Common myeloid progenitor, CD34-positive (primary cell): ENCODE measurements around the gene FSTL5.

Experiments used
- CTCF ChIA-PET: fragments of 350-600 bp; sonication (Branson Sonifier 250); formaldehyde crosslinking; loops from one replicate; lab custom pipeline; 2021; ENCODE audit warnings: antibody characterized with exemption; lab: Charles Lee
- POLR2A ChIA-PET: fragments of 350-600 bp; sonication (Branson Sonifier 250); formaldehyde crosslinking; loops from one replicate; lab custom pipeline; 2021; ENCODE audit warnings: antibody characterized with exemption; lab: Charles Lee
- DNase-seq, 3 donors: peaks; one replicate each; pipeline versions ENCODE4 v3.0.0 to v3.0.0-alpha.2; 2013
- H3K27ac ChIP-seq, 2 experiments: 1 replicate in 1 of 2; 2 replicates in 1 of 2; pipeline ENCODE4 v1.7.0; 2013; ENCODE audit warnings: inconsistent platforms in 2 of 2, low read length in 2 of 2, mild to moderate bottlenecking in 2 of 2, low read depth in 1 of 2, moderate library complexity in 1 of 2; ENCODE audit not compliant: severe bottlenecking in 2 of 2, insufficient read depth in 1 of 2, poor library complexity in 1 of 2
- H3K27me3 ChIP-seq, 5 experiments: replicated peaks in 2 of 5; 1 replicate in 3 of 5; 2 replicates in 2 of 5; pipeline versions ENCODE4 v1.6.1 to v1.7.0; 2013; ENCODE audit warnings: low read length in 4 of 5, mild to moderate bottlenecking in 2 of 5, moderate library complexity in 2 of 5, inconsistent platforms in 1 of 5; ENCODE audit not compliant: insufficient read depth in 5 of 5, control insufficient read depth in 4 of 5
- H3K36me3 ChIP-seq, 4 experiments: 1 replicate in 2 of 4; 2 replicates in 2 of 4; pipeline versions ENCODE4 v1.6.1 to v1.7.0; 2013; ENCODE audit warnings: low read length in 3 of 4, control low read depth in 1 of 4, mild to moderate bottlenecking in 1 of 4; ENCODE audit not compliant: control insufficient read depth in 4 of 4, insufficient read depth in 4 of 4
- H3K4me1 ChIP-seq, 4 experiments: 1 replicate in 3 of 4; 2 replicates in 1 of 4; pipeline versions ENCODE4 v1.6.1 to v1.7.1; 2013; ENCODE audit warnings: low read length in 3 of 4, mild to moderate bottlenecking in 3 of 4, control low read depth in 1 of 4, inconsistent platforms in 1 of 4, moderate library complexity in 1 of 4; ENCODE audit not compliant: control insufficient read depth in 4 of 4, insufficient read depth in 4 of 4; ENCODE audit errors: control extremely low read depth in 1 of 4
- H3K4me3 ChIP-seq, 7 experiments: 1 replicate in 4 of 7; 2 replicates in 3 of 7; pipeline versions ENCODE4 v1.5.1 to v1.7.0; 2013; ENCODE audit warnings: mild to moderate bottlenecking in 7 of 7, low read length in 6 of 7, moderate library complexity in 6 of 7, inconsistent platforms in 2 of 7, low read depth in 2 of 7, control low read depth in 1 of 7; ENCODE audit not compliant: insufficient read depth in 4 of 7, control insufficient read depth in 1 of 7; ENCODE audit errors: extremely low read depth in 1 of 7
- H3K9me3 ChIP-seq, 5 experiments: 1 replicate in 4 of 5; 2 replicates in 1 of 5; pipeline versions ENCODE4 v1.6.1 to v1.7.1; 2013; ENCODE audit warnings: low read length in 4 of 5, mild to moderate bottlenecking in 2 of 5, inconsistent platforms in 1 of 5, low read depth in 1 of 5, moderate library complexity in 1 of 5; ENCODE audit not compliant: control insufficient read depth in 4 of 5, insufficient read depth in 2 of 5; ENCODE audit errors: control extremely low read depth in 1 of 5
- WGBS: methylation state at CpG from one replicate; pipeline ENCODE4 v1.1.5; 2013; ENCODE audit not compliant: insufficient coverage; 5-methylcytosine and 5-hydroxymethylcytosine counted together

Gene FSTL5

DNA sequence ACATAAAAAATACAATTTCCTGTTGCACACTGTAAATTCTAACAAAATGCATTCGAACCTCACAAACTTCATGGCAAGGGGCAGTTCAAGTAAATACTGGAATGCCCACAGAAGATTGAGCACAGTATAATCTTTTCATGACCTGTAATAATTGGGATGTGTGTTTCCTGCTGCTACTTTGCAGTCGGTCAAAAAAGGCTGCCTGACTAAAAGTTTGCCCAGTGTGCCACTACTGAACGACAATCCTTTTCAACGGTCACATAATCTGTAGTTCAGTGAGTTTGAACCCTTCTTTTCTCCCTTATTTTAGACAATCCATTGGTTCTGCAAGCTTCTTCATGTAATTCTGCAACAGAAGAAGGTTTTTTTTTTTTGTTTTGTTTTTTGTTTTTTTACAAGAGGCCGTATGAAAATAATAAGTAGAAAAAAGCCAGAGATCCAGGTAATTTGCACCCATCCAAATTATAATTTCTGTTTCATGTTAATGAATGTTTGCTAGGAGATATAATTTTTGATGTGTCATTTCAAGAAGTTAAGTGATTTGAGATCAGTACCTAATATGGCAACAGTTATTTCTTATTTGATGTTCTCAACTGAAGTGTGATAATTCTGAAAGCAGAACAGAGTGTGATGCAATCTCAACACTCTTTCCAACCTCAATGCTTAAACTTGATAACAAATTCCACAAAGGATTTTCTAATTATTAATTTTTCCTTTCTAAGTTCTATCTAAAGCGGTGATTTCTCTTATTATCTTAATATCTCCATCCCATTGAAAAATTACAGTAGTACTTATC lies 237.6 kb downstream of the FSTL5 start:
- DNase-seq, result no peak
- Histone ChIP-seq H3K4me1 (no peaks in the 10 kb centered on the region), H3K4me3 (no peak overlapping the region), H3K27me3 (no peaks in the 10 kb centered on the region), H3K9me3 (no peaks in the 10 kb centered on the region), H3K27ac (no peak overlapping the region), H3K36me3 (no peaks in the 10 kb centered on the region)
- CTCF ChIA-PET, result no interaction called here
- POLR2A ChIA-PET, result no interaction called here
- 92% methylated on average over 3 of the region's 6 CpGs for WGBS

- Histone ChIP-seq H3K4me1 (no peaks in the 10 kb centered on the region), H3K4me3 (no peak overlapping the region), H3K27me3 (no peaks in the 10 kb centered on the region), H3K27ac (no peak overlapping the region), H3K36me3 (no peaks in the 10 kb centered on the region), H3K9me3 (no peaks in the 10 kb centered on the region)
- POLR2A ChIA-PET, result no interaction called here
- CTCF ChIA-PET, result no interaction called here
- no peak for DNase-seq
- WGBS, result 89% methylated on average over 2 of the region's 3 CpGs
Observed at GRCh38 chr4:161920304-161921052, 243.3 kb downstream of the FSTL5 start.

- Histone ChIP-seq H3K36me3 (no peaks in the 10 kb centered on the region), H3K27ac (no peak overlapping the region), H3K9me3 (no peaks in the 10 kb centered on the region), H3K4me3 (no peak overlapping the region), H3K27me3 (no peaks in the 10 kb centered on the region), H3K4me1 (no peaks in the 10 kb centered on the region)
- 40% methylated on average over 1 of the region's 3 CpGs for WGBS
- ChIA-PET CTCF (no interaction called here), POLR2A (no interaction called here)
- no peak for DNase-seq
Observed at GRCh38 chr4:161919442-161920220, 244.2 kb downstream of the FSTL5 start.

DNA sequence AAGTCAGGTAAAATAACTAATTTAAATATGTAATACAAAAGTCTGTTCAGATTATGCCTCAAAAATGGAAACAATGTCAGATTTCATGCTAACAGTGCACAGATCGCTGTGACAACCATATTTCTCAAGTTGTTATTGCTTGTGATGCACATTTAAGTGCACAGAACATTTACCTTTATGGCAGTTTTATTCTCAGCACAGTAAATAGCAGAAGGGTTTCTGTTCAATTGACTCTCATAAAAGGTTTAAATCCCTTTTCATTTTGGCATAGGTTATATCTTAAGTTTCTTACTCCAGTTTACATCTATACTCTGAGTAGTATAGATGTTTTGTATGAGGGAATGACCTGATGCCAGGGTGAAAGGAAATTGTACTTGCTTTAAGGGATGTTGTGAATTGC lies 247.8 kb downstream of the FSTL5 start:
- Histone ChIP-seq H3K4me3 (no peak overlapping the region), H3K27ac (no peak overlapping the region), H3K36me3 (no peaks in the 10 kb centered on the region), H3K4me1 (no peaks in the 10 kb centered on the region), H3K27me3 (no peaks in the 10 kb centered on the region), H3K9me3 (peaks cover 0 to 1% (median 0%) of the 10 kb centered on the region in 5 experiments)
- DNase-seq, result no peak
- WGBS, result 80% methylated on average over 1 of the region's 1 CpG
- POLR2A ChIA-PET, result no interaction called here
- CTCF ChIA-PET, result no interaction called here

DNA sequence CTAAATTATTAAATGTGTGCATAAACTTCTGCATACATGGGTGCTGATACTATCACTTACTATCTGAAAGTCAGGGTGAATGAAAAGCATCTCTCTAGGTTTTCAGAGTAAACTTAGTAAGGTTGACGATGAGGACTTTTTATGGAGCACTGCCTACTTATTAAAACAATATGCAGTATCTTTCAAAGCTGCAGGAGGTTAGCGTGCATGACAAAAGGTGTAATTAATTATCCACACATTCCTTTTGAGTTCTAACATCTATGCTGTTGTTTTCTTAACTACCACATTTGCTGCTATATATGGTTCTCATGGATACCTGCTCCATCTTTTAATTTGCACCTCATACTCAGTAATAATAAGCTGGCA lies 256.2 kb downstream of the FSTL5 start:
- 92% methylated on average over 2 of the region's 2 CpGs for WGBS
- Histone ChIP-seq H3K27me3 (no peaks in the 10 kb centered on the region), H3K36me3 (no peaks in the 10 kb centered on the region), H3K4me1 (no peaks in the 10 kb centered on the region), H3K9me3 (peaks cover 0 to 1% (median 0%) of the 10 kb centered on the region in 5 experiments), H3K4me3 (no peak overlapping the region), H3K27ac (no peak overlapping the region)
- ChIA-PET POLR2A (no interaction called here), CTCF (no interaction called here)
- DNase-seq, result no peak

DNA sequence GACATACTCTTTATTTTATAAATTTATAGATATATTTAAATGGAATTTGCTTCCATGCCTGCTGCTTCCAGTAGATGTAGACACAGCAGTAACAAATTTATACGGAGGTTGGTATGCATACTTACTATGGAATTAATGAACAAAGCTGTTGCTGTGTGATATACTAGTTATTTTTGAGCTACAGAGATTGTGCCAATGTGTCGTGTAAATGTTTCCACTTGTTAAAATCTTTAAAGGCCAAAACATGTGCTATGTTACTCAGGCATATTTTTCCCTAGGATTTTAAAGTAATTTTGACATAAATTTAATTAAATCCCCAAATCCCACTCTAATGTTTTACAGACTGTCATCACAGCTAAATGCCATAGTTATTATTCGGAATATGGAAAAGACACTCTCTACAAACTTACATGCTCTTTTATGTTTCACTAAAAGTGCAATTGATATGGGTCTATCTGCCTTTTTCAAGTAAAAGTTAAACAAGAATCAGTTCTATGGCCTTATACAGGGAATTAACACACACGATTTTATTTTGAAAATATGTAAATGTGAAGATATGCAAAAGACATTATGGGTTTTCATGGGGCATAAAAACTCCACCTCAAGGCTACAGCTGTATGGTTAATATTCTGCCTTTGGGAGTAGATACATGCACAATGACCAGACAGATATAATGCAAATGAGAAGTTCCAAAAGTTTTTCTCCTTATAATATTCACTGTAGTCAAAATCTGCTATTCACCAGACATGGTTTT lies 256.8 kb downstream of the FSTL5 start:
- DNase-seq, result no peak
- Histone ChIP-seq H3K27me3 (no peaks in the 10 kb centered on the region), H3K4me1 (no peaks in the 10 kb centered on the region), H3K27ac (no peak overlapping the region), H3K4me3 (no peak overlapping the region), H3K9me3 (peaks cover 0 to under 1% (median 0%) of the 10 kb centered on the region in 5 experiments), H3K36me3 (no peaks in the 10 kb centered on the region)
- 100% methylated on average over 2 of the region's 4 CpGs for WGBS
- CTCF ChIA-PET, result no interaction called here
- POLR2A ChIA-PET, result no interaction called here
